Osteoblast (primary cell): ENCODE measurements around the gene DEFB125. TPM values are rescaled to one million over a fixed set of nuclear protein-coding genes. Genes with fewer than 3 reads are reported as not detected.

ENCODE experiments used
- DNase-seq: peaks from one replicate; pipeline ENCODE4 v3.0.0; 2011; ENCODE audit warnings: low spot score, mixed read lengths; ENCODE audit not compliant: insufficient read length; ENCODE audit errors: missing footprints
- H2AFZ ChIP-seq: 2 replicates; pipeline ENCODE4 v1.6.0; 2011; ENCODE audit warnings: mild to moderate bottlenecking, low read length
- H3K27ac ChIP-seq: 2 replicates; pipeline ENCODE4 v1.5.1; 2011; ENCODE audit warnings: mild to moderate bottlenecking, low read depth, low read length, moderate library complexity
- H3K27me3 ChIP-seq: 2 replicates; pipeline ENCODE4 v1.6.0; 2012; ENCODE audit warnings: mild to moderate bottlenecking, control low read depth, inconsistent platforms, low read length, moderate library complexity; ENCODE audit not compliant: insufficient read depth
- H3K36me3 ChIP-seq: 2 replicates; pipeline ENCODE4 v1.5.1; 2011; ENCODE audit warnings: mild to moderate bottlenecking, low read length, control low read depth, moderate library complexity; ENCODE audit not compliant: insufficient read depth
- H3K4me1 ChIP-seq: 2 replicates; pipeline ENCODE4 v1.5.1; 2011; ENCODE audit warnings: mild to moderate bottlenecking, low read length, control low read depth, moderate library complexity; ENCODE audit not compliant: insufficient read depth
- H3K4me2 ChIP-seq: 2 replicates; pipeline ENCODE4 v1.6.0; 2011; ENCODE audit warnings: mild to moderate bottlenecking, low read length; ENCODE audit not compliant: insufficient read depth
- H3K4me3 ChIP-seq: fragments of 200-600 bp; sonication (generic); 3 replicates; pipeline ENCODE4 v1.5.1; 2012; ENCODE audit warnings: mild to moderate bottlenecking, low read length, inconsistent platforms; ENCODE audit not compliant: insufficient read depth
- H3K79me2 ChIP-seq: 2 replicates; pipeline ENCODE4 v1.6.0; 2012; ENCODE audit warnings: mild to moderate bottlenecking, low read length, control low read depth, inconsistent platforms; ENCODE audit not compliant: insufficient read depth
- H3K9me3 ChIP-seq: 2 replicates; pipeline ENCODE4 v1.5.1; 2011; ENCODE audit warnings: low read depth, low read length, control low read depth
- H4K20me1 ChIP-seq: 2 replicates; pipeline ENCODE4 v1.6.0; 2012; ENCODE audit warnings: mild to moderate bottlenecking, low read length, control low read depth; ENCODE audit not compliant: insufficient read depth
- total RNA-seq: library from RNA; depleted of rRNA; stranded (reverse); fragments of >200 nt; gene quantifications from 2 replicates; pipeline ENCODE4 v1.2.3, GENCODE V29; 2012
- TF ChIP-seq, protein P1 (sequence below): IDR thresholded peaks from 2 replicates; pipeline ENCODE4 v1.5.1; 2011; ENCODE audit warnings: mild to moderate bottlenecking, low read depth, low read length, moderate library complexity; ENCODE audit errors: extremely low read depth

DEFB125 gene
- total RNA-seq, 1 donor = not detected

DNA sequence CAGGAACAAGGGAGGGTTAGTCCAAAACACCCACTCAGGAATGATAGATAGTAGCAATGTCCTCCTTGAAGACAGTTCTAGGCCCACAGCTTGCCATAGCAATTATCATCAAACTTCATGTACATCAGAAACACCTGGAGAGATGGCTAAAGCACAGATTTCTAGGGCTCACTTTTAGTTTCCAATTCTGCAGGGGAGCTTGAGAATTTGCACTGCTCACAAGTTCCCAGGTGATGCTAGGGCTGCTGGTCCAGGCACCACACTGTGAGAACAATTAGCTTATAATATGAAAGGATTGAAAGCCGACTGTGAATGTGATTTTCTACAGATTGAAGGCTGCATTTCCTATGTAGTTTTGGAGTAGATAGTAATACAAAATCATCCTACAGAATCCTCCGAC is 58.4 kb downstream of the DEFB125 start:
- H3K4me3 ChIP-seq = no peak overlapping the region
- no peak overlapping the region for H3K27ac ChIP-seq
- no peak overlapping the region for H3K4me2 ChIP-seq
- no peaks in the 10 kb centered on the region for H4K20me1 ChIP-seq
- no peaks in the 10 kb centered on the region for H3K4me1 ChIP-seq
- no peak overlapping the region for H2AFZ ChIP-seq
- no peak for DNase-seq
- no peaks in the 10 kb centered on the region for H3K9me3 ChIP-seq
- peaks cover 8% of the 10 kb centered on the region for H3K27me3 ChIP-seq
- no peaks in the 10 kb centered on the region for H3K36me3 ChIP-seq
- TF ChIP-seq, protein P1, sequence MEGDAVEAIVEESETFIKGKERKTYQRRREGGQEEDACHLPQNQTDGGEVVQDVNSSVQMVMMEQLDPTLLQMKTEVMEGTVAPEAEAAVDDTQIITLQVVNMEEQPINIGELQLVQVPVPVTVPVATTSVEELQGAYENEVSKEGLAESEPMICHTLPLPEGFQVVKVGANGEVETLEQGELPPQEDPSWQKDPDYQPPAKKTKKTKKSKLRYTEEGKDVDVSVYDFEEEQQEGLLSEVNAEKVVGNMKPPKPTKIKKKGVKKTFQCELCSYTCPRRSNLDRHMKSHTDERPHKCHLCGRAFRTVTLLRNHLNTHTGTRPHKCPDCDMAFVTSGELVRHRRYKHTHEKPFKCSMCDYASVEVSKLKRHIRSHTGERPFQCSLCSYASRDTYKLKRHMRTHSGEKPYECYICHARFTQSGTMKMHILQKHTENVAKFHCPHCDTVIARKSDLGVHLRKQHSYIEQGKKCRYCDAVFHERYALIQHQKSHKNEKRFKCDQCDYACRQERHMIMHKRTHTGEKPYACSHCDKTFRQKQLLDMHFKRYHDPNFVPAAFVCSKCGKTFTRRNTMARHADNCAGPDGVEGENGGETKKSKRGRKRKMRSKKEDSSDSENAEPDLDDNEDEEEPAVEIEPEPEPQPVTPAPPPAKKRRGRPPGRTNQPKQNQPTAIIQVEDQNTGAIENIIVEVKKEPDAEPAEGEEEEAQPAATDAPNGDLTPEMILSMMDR = no peak
- H3K79me2 ChIP-seq = no peaks in the 10 kb centered on the region

Other genes starting within 250 kb of the DEFB125 start
- gene DEFB126, start 54.9 kb downstream of the DEFB125 start, total RNA-seq = not detected in 2 replicates
- not detected in 2 replicates for gene DEFB127, start 69.8 kb downstream of the DEFB125 start, total RNA-seq
- not detected in 2 replicates for gene DEFB128, start 102.0 kb downstream of the DEFB125 start, total RNA-seq
- not detected in 2 replicates for gene DEFB129, start 139.6 kb downstream of the DEFB125 start, total RNA-seq
- not detected in 2 replicates for gene DEFB132, start 170.1 kb downstream of the DEFB125 start, total RNA-seq
- gene C20orf96, start 203.1 kb downstream of the DEFB125 start, total RNA-seq = 2.2 and 3.5 TPM in 2 replicates
- gene ZCCHC3, start 209.9 kb downstream of the DEFB125 start, total RNA-seq = 9.0 and 9.4 TPM in 2 replicates
- 6.2 and 6.9 TPM in 2 replicates for gene SOX12, start 237.9 kb downstream of the DEFB125 start, total RNA-seq